ENCODE data around the gene RFFL.
"Not testable (repeated sequence)": the region's sequence is repeated elsewhere in the genome, so short reads cannot be mapped to it uniquely, and the experiment has no call there.

The RFFL gene

GRCh38 chr17:35030780-35031179, 32.7 kb downstream of the RFFL start:
- no peak overlapping the region for H2BK12ac ChIP-seq (ENCODE audit: low read length)
- no peak overlapping the region for H3K4me3 ChIP-seq (ENCODE audit: low read length in 2 of 2)
- WGBS, 2 donors (ENCODE audit: extremely low coverage in 2 of 2, insufficient read length in 2 of 2, insufficient replicate concordance in 1 of 2), result no CpG with 5 or more reads among the region's 1 CpG
- H2AFZ ChIP-seq (ENCODE audit: low read length), result no peak overlapping the region
- no peak overlapping the region for H3K9ac ChIP-seq (ENCODE audit: low read depth, low read length, poor library complexity)
- no peak overlapping the region for H3K14ac ChIP-seq (ENCODE audit: low read length)
- H3K4me1 ChIP-seq (ENCODE audit: control insufficient read depth in 2 of 2, insufficient read depth in 1 of 2, low read depth in 1 of 2, low read length in 2 of 2), result no peaks in the 10 kb centered on the region
- no peak overlapping the region for H2BK15ac ChIP-seq (ENCODE audit: low read length)
- H3K79me1 ChIP-seq (ENCODE audit: low read depth, low read length), result no peaks in the 10 kb centered on the region
- H3K4ac ChIP-seq (ENCODE audit: low read length), result no peak overlapping the region
- H4K91ac ChIP-seq (ENCODE audit: low read depth, low read length, poor library complexity), result no peak overlapping the region
- H3K27ac ChIP-seq (replicated peaks; ENCODE audit: low read length), result no peak overlapping the region
- H3K36me3 ChIP-seq (replicated peaks in 1 of 2; ENCODE audit: control insufficient read depth in 2 of 2, insufficient read depth in 2 of 2, low read length in 2 of 2), result no peaks in the 10 kb centered on the region
- no peak overlapping the region for H3K18ac ChIP-seq (ENCODE audit: low read length)
- DNase-seq (ENCODE audit: low spot score), result no peak
- no peak overlapping the region for H2BK120ac ChIP-seq (ENCODE audit: low read depth, low read length)
- H2BK5ac ChIP-seq (ENCODE audit: low read length), result no peak overlapping the region
- H3K23ac ChIP-seq (ENCODE audit: low read depth, low read length, poor library complexity), result no peak overlapping the region
- H4K8ac ChIP-seq (ENCODE audit: low read depth, low read length), result no peak overlapping the region
- H3K9me3 ChIP-seq (replicated peaks in 1 of 2; ENCODE audit: control insufficient read depth in 2 of 2, insufficient read depth in 1 of 2, low read depth in 1 of 2, low read length in 2 of 2), result no peaks in the 10 kb centered on the region
- no peaks in the 10 kb centered on the region for H3K27me3 ChIP-seq (ENCODE audit: control insufficient read depth in 3 of 3, insufficient read depth in 3 of 3, low read depth in 1 of 3, low read length in 3 of 3)
- no peak overlapping the region for H3K4me2 ChIP-seq (ENCODE audit: insufficient read depth, low read length, poor library complexity, severe bottlenecking)
- H2AK5ac ChIP-seq (ENCODE audit: low read depth, low read length), result no peak overlapping the region

GRCh38 chr17:35028531-35029262, 34.8 kb downstream of the RFFL start:
- Histone ChIP-seq H3K27ac (replicated peaks; ENCODE audit: low read length) (no peak overlapping the region), H3K4me3 (ENCODE audit: low read length in 2 of 2) (no peak overlapping the region), H3K4ac (ENCODE audit: low read length) (no peak overlapping the region), H3K4me2 (ENCODE audit: insufficient read depth, low read length, poor library complexity, severe bottlenecking) (no peak overlapping the region), H2BK120ac (ENCODE audit: low read depth, low read length) (no peak overlapping the region), H3K9ac (ENCODE audit: low read depth, low read length, poor library complexity) (no peak overlapping the region), H3K23ac (ENCODE audit: low read depth, low read length, poor library complexity) (no peak overlapping the region), H4K91ac (ENCODE audit: low read depth, low read length, poor library complexity) (no peak overlapping the region), H3K14ac (ENCODE audit: low read length) (no peak overlapping the region), H2BK12ac (ENCODE audit: low read length) (no peak overlapping the region), H2BK15ac (ENCODE audit: low read length) (no peak overlapping the region), H2AK5ac (ENCODE audit: low read depth, low read length) (no peak overlapping the region), H2AFZ (ENCODE audit: low read length) (no peak overlapping the region), H3K27me3 (ENCODE audit: control insufficient read depth in 3 of 3, insufficient read depth in 3 of 3, low read depth in 1 of 3, low read length in 3 of 3) (no peaks in the 10 kb centered on the region), H4K8ac (ENCODE audit: low read depth, low read length) (no peak overlapping the region), H3K18ac (ENCODE audit: low read length) (no peak overlapping the region), H3K79me1 (ENCODE audit: low read depth, low read length) (no peaks in the 10 kb centered on the region), H2BK5ac (ENCODE audit: low read length) (no peak overlapping the region), H3K36me3 (replicated peaks in 1 of 2; ENCODE audit: control insufficient read depth in 2 of 2, insufficient read depth in 2 of 2, low read length in 2 of 2) (no peaks in the 10 kb centered on the region), H3K9me3 (replicated peaks in 1 of 2; ENCODE audit: control insufficient read depth in 2 of 2, insufficient read depth in 1 of 2, low read depth in 1 of 2, low read length in 2 of 2) (no peaks in the 10 kb centered on the region), H3K4me1 (ENCODE audit: control insufficient read depth in 2 of 2, insufficient read depth in 1 of 2, low read depth in 1 of 2, low read length in 2 of 2) (no peaks in the 10 kb centered on the region)
- WGBS, 2 donors (ENCODE audit: extremely low coverage in 2 of 2, insufficient read length in 2 of 2, insufficient replicate concordance in 1 of 2), result no CpG with 5 or more reads among the region's 3 CpGs
- no peak for DNase-seq (ENCODE audit: low spot score)

GRCh38 chr17:35028097-35028496, 35.4 kb downstream of the RFFL start:
- H2BK120ac ChIP-seq (ENCODE audit: low read depth, low read length); H2BK15ac ChIP-seq (ENCODE audit: low read length); H3K4me2 ChIP-seq (ENCODE audit: insufficient read depth, low read length, poor library complexity, severe bottlenecking); H3K14ac ChIP-seq (ENCODE audit: low read length); H2BK5ac ChIP-seq (ENCODE audit: low read length); H2AK5ac ChIP-seq (ENCODE audit: low read depth, low read length); H2AFZ ChIP-seq (ENCODE audit: low read length); H3K36me3 ChIP-seq (replicated peaks in 1 of 2; ENCODE audit: control insufficient read depth in 2 of 2, insufficient read depth in 2 of 2, low read length in 2 of 2); H3K4me3 ChIP-seq (ENCODE audit: low read length in 2 of 2); H3K27me3 ChIP-seq (ENCODE audit: control insufficient read depth in 3 of 3, insufficient read depth in 3 of 3, low read depth in 1 of 3, low read length in 3 of 3); DNase-seq (ENCODE audit: low spot score); H2BK12ac ChIP-seq (ENCODE audit: low read length); H4K91ac ChIP-seq (ENCODE audit: low read depth, low read length, poor library complexity); H3K23ac ChIP-seq (ENCODE audit: low read depth, low read length, poor library complexity); H3K9ac ChIP-seq (ENCODE audit: low read depth, low read length, poor library complexity); H3K18ac ChIP-seq (ENCODE audit: low read length); H4K8ac ChIP-seq (ENCODE audit: low read depth, low read length); H3K4ac ChIP-seq (ENCODE audit: low read length); H3K9me3 ChIP-seq (replicated peaks in 1 of 2; ENCODE audit: control insufficient read depth in 2 of 2, insufficient read depth in 1 of 2, low read depth in 1 of 2, low read length in 2 of 2); H3K79me1 ChIP-seq (ENCODE audit: low read depth, low read length); H3K4me1 ChIP-seq (ENCODE audit: control insufficient read depth in 2 of 2, insufficient read depth in 1 of 2, low read depth in 1 of 2, low read length in 2 of 2); H3K27ac ChIP-seq (replicated peaks; ENCODE audit: low read length): not testable (repeated sequence)
- WGBS, 2 donors (ENCODE audit: extremely low coverage in 2 of 2, insufficient read length in 2 of 2, insufficient replicate concordance in 1 of 2), result no CpG with 5 or more reads among the region's 4 CpGs

- H3K9me3 ChIP-seq (replicated peaks in 1 of 2; ENCODE audit: control insufficient read depth in 2 of 2, insufficient read depth in 1 of 2, low read depth in 1 of 2, low read length in 2 of 2), result no peaks in the 10 kb centered on the region
- H4K91ac ChIP-seq (ENCODE audit: low read depth, low read length, poor library complexity), result no peak overlapping the region
- no peak overlapping the region for H3K18ac ChIP-seq (ENCODE audit: low read length)
- H3K4ac ChIP-seq (ENCODE audit: low read length), result no peak overlapping the region
- H2BK12ac ChIP-seq (ENCODE audit: low read length), result no peak overlapping the region
- H3K14ac ChIP-seq (ENCODE audit: low read length), result no peak overlapping the region
- no peak overlapping the region for H4K8ac ChIP-seq (ENCODE audit: low read depth, low read length)
- H3K4me3 ChIP-seq (ENCODE audit: low read length in 2 of 2), result no peak overlapping the region
- no peaks in the 10 kb centered on the region for H3K4me1 ChIP-seq (ENCODE audit: control insufficient read depth in 2 of 2, insufficient read depth in 1 of 2, low read depth in 1 of 2, low read length in 2 of 2)
- H2AK5ac ChIP-seq (ENCODE audit: low read depth, low read length), result no peak overlapping the region
- no peak overlapping the region for H2BK5ac ChIP-seq (ENCODE audit: low read length)
- H3K36me3 ChIP-seq (replicated peaks in 1 of 2; ENCODE audit: control insufficient read depth in 2 of 2, insufficient read depth in 2 of 2, low read length in 2 of 2), result no peaks in the 10 kb centered on the region
- DNase-seq (ENCODE audit: low spot score), result no peak
- H3K9ac ChIP-seq (ENCODE audit: low read depth, low read length, poor library complexity), result no peak overlapping the region
- H3K79me1 ChIP-seq (ENCODE audit: low read depth, low read length), result no peaks in the 10 kb centered on the region
- H2BK15ac ChIP-seq (ENCODE audit: low read length), result no peak overlapping the region
- H3K23ac ChIP-seq (ENCODE audit: low read depth, low read length, poor library complexity), result no peak overlapping the region
- no peaks in the 10 kb centered on the region for H3K27me3 ChIP-seq (ENCODE audit: control insufficient read depth in 3 of 3, insufficient read depth in 3 of 3, low read depth in 1 of 3, low read length in 3 of 3)
- no peak overlapping the region for H3K27ac ChIP-seq (replicated peaks; ENCODE audit: low read length)
- H2BK120ac ChIP-seq (ENCODE audit: low read depth, low read length), result no peak overlapping the region
- no peak overlapping the region for H3K4me2 ChIP-seq (ENCODE audit: insufficient read depth, low read length, poor library complexity, severe bottlenecking)
- no peak overlapping the region for H2AFZ ChIP-seq (ENCODE audit: low read length)
- WGBS, 2 donors (ENCODE audit: extremely low coverage in 2 of 2, insufficient read length in 2 of 2, insufficient replicate concordance in 1 of 2), result no CpG with 5 or more reads among the region's 1 CpG
These were observed 38.0 kb downstream of the RFFL start for GRCh38 chr17:35025541-35025940.

All from neuronal stem cell (in vitro differentiated cells).